Testis (tissue), 3 donors: ENCODE results near the gene C21orf58. TPM values are rescaled to one million over a fixed set of nuclear protein-coding genes. Genes with fewer than 3 reads are reported as not detected.

Experiments used
- DNase-seq: peaks from one replicate; pipeline ENCODE4 v3.0.0-alpha.2; 2019
- H3K27ac ChIP-seq, 2 donors: fragments of 200-600 bp; sonication (generic); one replicate each; pipeline ENCODE4 v1.5.1; 2019
- H3K27me3 ChIP-seq: fragments of 200-600 bp; sonication (generic); one replicate; pipeline ENCODE4 v1.5.1; 2019
- H3K36me3 ChIP-seq: fragments of 200-600 bp; sonication (generic); one replicate; pipeline ENCODE4 v1.5.1; 2017; ENCODE audit warnings: low read depth; ENCODE audit errors: missing control alignments
- H3K4me1 ChIP-seq: fragments of 200-600 bp; sonication (generic); one replicate; pipeline ENCODE4 v1.5.1; 2019
- H3K4me3 ChIP-seq, 2 donors: fragments of 200-600 bp; sonication (generic); one replicate each; pipeline ENCODE4 v1.5.1; 2017 to 2019
- H3K9me3 ChIP-seq: fragments of 200-600 bp; sonication (generic); one replicate; pipeline ENCODE4 v1.5.1; 2017
- CTCF ChIP-seq, 3 experiments: fragments of 450-650 bp in 2 of 3; fragments of 200-600 bp in 1 of 3; sonication (generic) in 1 of 3; IDR thresholded peaks; one replicate each; pipeline ENCODE4 v1.5.1; 2016 to 2019; ENCODE audit warnings: antibody characterized with exemption in 3 of 3, mild to moderate bottlenecking in 2 of 3, moderate library complexity in 1 of 3
- POLR2A ChIP-seq: fragments of 450-650 bp; IDR thresholded peaks from one replicate; pipeline ENCODE4 v1.6.1; 2017; ENCODE audit warnings: antibody characterized with exemption, mild to moderate bottlenecking, moderate library complexity
- WGBS, 2 donors: methylation state at CpG; one replicate each; pipeline ENCODE4 v1.1.5; 2018; 5-methylcytosine and 5-hydroxymethylcytosine counted together
- intact Hi-C: fragments of 100-400 bp; cut with DNase I; formaldehyde crosslinking; loops from one replicate; pipeline ENCODE4 v1.15.1; 2023; ENCODE audit warnings: low total_unique reads
- polyA plus RNA-seq: library from polyadenylated mRNA; stranded (reverse); fragments of 350-450 nt; fragmentation: Illumina TruSeq; extraction: RNeasy Lipid Tissue Mini Kit (QIAGEN cat#74804); gene quantifications from one replicate; pipeline ENCODE4 v1.2.3, GENCODE V29; 2014; ENCODE audit warnings: low read depth, low replicate concordance; ENCODE audit not compliant: insufficient read depth
- total RNA-seq, 2 donors: library from RNA; depleted of rRNA; stranded (reverse); fragments of >200 nt; gene quantifications; one replicate each; pipeline ENCODE4 v1.2.3, GENCODE V29; 2016

C21orf58 gene
- total and polyA plus RNA-seq, 3 donors from 2014 or later = 13.6 to 21.6 (median 13.7) TPM

- no peak for DNase-seq
- TF ChIP-seq CTCF (IDR thresholded peaks at IDR 0.05) (no peak), POLR2A (no peak)
- Histone ChIP-seq H3K4me1 (no peaks in the 10 kb centered on the region), H3K36me3 (no peaks in the 10 kb centered on the region), H3K4me3 (no peak overlapping the region), H3K9me3 (no peaks in the 10 kb centered on the region), H3K27me3 (no peaks in the 10 kb centered on the region), H3K27ac (no peak overlapping the region)
- 60 to 72% methylated on average over 15 of the region's 15 CpGs for WGBS, 2 donors
- intact Hi-C loops = no loop called here
These were observed 2.5 kb upstream of the C21orf58 start for GRCh38 chr21:46326110-46326703.

- peak; percentile 53 for DNase-seq
- Histone ChIP-seq H3K27ac (peak overlapping the region; percentile 57 to 97), H3K4me3 (peak overlapping the region; percentile 87 to 90), H3K4me1 (no peaks in the 10 kb centered on the region), H3K27me3 (no peaks in the 10 kb centered on the region), H3K36me3 (no peaks in the 10 kb centered on the region), H3K9me3 (no peaks in the 10 kb centered on the region)
- intact Hi-C loops = no loop called here
- WGBS, 2 donors = 10% methylated on average over 35 to 42 of the region's 43 CpGs
- TF ChIP-seq POLR2A (no peak), CTCF (IDR thresholded peaks at IDR 0.05) (no peak)
These were observed 1.6 kb upstream of the C21orf58 start for GRCh38 chr21:46325073-46325912.

GRCh38 chr21:46324390-46325072 is 861 bp upstream of the C21orf58 start:
- Histone ChIP-seq H3K27ac (peak overlapping the region; percentile 95 to 97), H3K27me3 (no peaks in the 10 kb centered on the region), H3K4me1 (no peaks in the 10 kb centered on the region), H3K9me3 (no peaks in the 10 kb centered on the region), H3K4me3 (peak overlapping the region; percentile 87 to 90), H3K36me3 (no peaks in the 10 kb centered on the region)
- TF ChIP-seq CTCF (IDR thresholded peaks at IDR 0.05) (no peak), POLR2A (no peak)
- 1% methylated on average over 87 of the region's 98 CpGs; no CpG with 5 or more reads in 1 of the 2 donors for WGBS, 2 donors
- peak; percentile 90 for DNase-seq
- intact Hi-C loops = no loop called here

- Histone ChIP-seq H3K4me3 (peak overlapping the region; percentile 87 to 90), H3K9me3 (no peaks in the 10 kb centered on the region), H3K36me3 (no peaks in the 10 kb centered on the region), H3K27ac (peak overlapping the region; percentile 2 to 97), H3K27me3 (no peaks in the 10 kb centered on the region), H3K4me1 (no peaks in the 10 kb centered on the region)
- intact Hi-C loops = no loop called here
- no peak for TF ChIP-seq POLR2A
- no peak for TF ChIP-seq CTCF (IDR thresholded peaks at IDR 0.05)
- DNase-seq = peak; percentile 34
- 0 to 1% methylated on average over 26 to 34 of the region's 34 CpGs for WGBS, 2 donors
These were observed 402 bp downstream of the C21orf58 start for GRCh38 chr21:46323227-46323709.
